Measurements from ENCODE around the gene ASH1L. TPM values are rescaled to one million over a fixed set of nuclear protein-coding genes. Genes with fewer than 3 reads are reported as not detected.

Gene ASH1L
- total and polyA plus RNA-seq, 2 experiments from 2014 or later: 14.5 to 30.6 TPM

DNA sequence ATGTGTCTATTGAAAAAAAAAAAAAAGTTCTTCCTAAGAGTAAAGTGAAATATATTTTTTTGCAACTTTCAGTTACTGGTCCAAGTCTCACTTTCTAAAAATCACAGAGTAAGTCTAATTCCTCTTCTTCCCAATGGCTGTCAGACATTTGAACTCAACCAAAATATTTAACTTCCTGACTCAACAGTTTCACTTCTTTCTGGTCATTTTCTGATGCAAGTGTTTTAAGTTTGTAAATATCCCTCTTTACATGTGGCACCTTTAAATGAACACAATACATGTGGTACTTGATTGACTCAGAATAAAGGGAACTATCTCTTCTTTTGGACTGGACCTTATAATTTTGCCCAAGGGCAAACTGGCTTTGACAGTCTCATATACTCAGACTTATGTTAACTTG lies 76.7 kb downstream of the ASH1L start:
- H3K27ac ChIP-seq: no peak overlapping the region
- H3K36me3 ChIP-seq (replicated peaks; ENCODE audit: insufficient read depth, low read depth): no peaks in the 10 kb centered on the region
- H3K4me3 ChIP-seq: no peak overlapping the region
- peaks cover 7% of the 10 kb centered on the region for H4K20me1 ChIP-seq (ENCODE audit: insufficient read depth, poor library complexity, severe bottlenecking)
- no peak overlapping the region for H3K4me2 ChIP-seq
- H3K9me2 ChIP-seq (replicated peaks; ENCODE audit: insufficient read depth): no peaks in the 10 kb centered on the region
- no peak for DNase-seq (ENCODE audit: low spot score)
- H3K79me2 ChIP-seq: peaks cover 85% of the 10 kb centered on the region
- TF ChIP-seq EZH2 (IDR thresholded peaks at IDR 0.05; ENCODE audit: borderline replicate concordance) (no peak), EZH2phosphoT487 (IDR thresholded peaks at IDR 0.05; ENCODE audit: low read depth, severe bottlenecking, unreplicated experiment) (no peak), CTCF (IDR thresholded peaks at IDR 0.05; ENCODE audit: poor library complexity) (no peak)
- H2AFZ ChIP-seq: no peak overlapping the region
- H3K27me3 ChIP-seq: no peaks in the 10 kb centered on the region
- no peaks in the 10 kb centered on the region for H3K9me3 ChIP-seq (ENCODE audit: low read depth)
- no peaks in the 10 kb centered on the region for H3K4me1 ChIP-seq (ENCODE audit: insufficient read depth)

DNA sequence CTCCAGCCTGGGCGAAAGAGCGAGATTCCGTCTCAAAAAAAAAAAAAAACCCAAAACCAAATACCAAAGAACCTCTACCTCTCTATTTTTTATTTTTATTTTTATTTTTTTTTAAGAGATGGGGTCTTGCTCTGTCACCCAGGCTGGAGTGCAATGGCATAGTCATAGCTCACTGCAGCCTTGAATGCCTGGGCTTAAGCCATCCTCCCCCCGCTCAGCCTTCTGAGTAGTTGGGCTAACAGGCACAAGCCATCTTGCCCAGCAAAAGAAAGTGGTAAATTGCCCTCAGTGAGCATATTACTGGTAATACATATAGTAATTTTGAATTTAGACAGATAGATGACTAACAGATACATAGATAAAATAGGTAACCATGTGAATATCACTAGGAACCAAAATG lies 77.4 kb downstream of the ASH1L start:
- H3K4me3 ChIP-seq: no peak overlapping the region
- H3K9me2 ChIP-seq (replicated peaks; ENCODE audit: insufficient read depth): no peaks in the 10 kb centered on the region
- no peaks in the 10 kb centered on the region for H3K36me3 ChIP-seq (replicated peaks; ENCODE audit: insufficient read depth, low read depth)
- H3K4me1 ChIP-seq (ENCODE audit: insufficient read depth): no peaks in the 10 kb centered on the region
- H3K27ac ChIP-seq: no peak overlapping the region
- DNase-seq (ENCODE audit: low spot score): no peak
- H3K9me3 ChIP-seq (ENCODE audit: low read depth): no peaks in the 10 kb centered on the region
- peaks cover 7% of the 10 kb centered on the region for H4K20me1 ChIP-seq (ENCODE audit: insufficient read depth, poor library complexity, severe bottlenecking)
- 97% methylated on average over 4 of the region's 4 CpGs for WGBS (ENCODE audit: low lambda C conversion rate, missing lambda C conversion rate)
- H2AFZ ChIP-seq: no peak overlapping the region
- no peak overlapping the region for H3K4me2 ChIP-seq
- TF ChIP-seq EZH2 (IDR thresholded peaks at IDR 0.05; ENCODE audit: borderline replicate concordance) (no peak), CTCF (IDR thresholded peaks at IDR 0.05; ENCODE audit: poor library complexity) (no peak), EZH2phosphoT487 (IDR thresholded peaks at IDR 0.05; ENCODE audit: low read depth, severe bottlenecking, unreplicated experiment) (no peak)
- H3K27me3 ChIP-seq: no peaks in the 10 kb centered on the region
- H3K79me2 ChIP-seq: peaks cover 83% of the 10 kb centered on the region

- no peaks in the 10 kb centered on the region for H3K9me2 ChIP-seq (replicated peaks; ENCODE audit: insufficient read depth)
- H4K20me1 ChIP-seq (ENCODE audit: insufficient read depth, poor library complexity, severe bottlenecking): peaks cover 7% of the 10 kb centered on the region
- no peak overlapping the region for H3K27ac ChIP-seq
- H3K79me2 ChIP-seq: peaks cover 69% of the 10 kb centered on the region
- 92% methylated on average over 2 of the region's 2 CpGs for WGBS (ENCODE audit: low lambda C conversion rate, missing lambda C conversion rate)
- H2AFZ ChIP-seq: no peak overlapping the region
- H3K4me3 ChIP-seq: no peak overlapping the region
- no peaks in the 10 kb centered on the region for H3K9me3 ChIP-seq (ENCODE audit: low read depth)
- H3K27me3 ChIP-seq: no peaks in the 10 kb centered on the region
- no peak overlapping the region for H3K4me2 ChIP-seq
- no peaks in the 10 kb centered on the region for H3K4me1 ChIP-seq (ENCODE audit: insufficient read depth)
- no peaks in the 10 kb centered on the region for H3K36me3 ChIP-seq (replicated peaks; ENCODE audit: insufficient read depth, low read depth)
- TF ChIP-seq CTCF (IDR thresholded peaks at IDR 0.05; ENCODE audit: poor library complexity) (no peak), EZH2phosphoT487 (IDR thresholded peaks at IDR 0.05; ENCODE audit: low read depth, severe bottlenecking, unreplicated experiment) (no peak), EZH2 (IDR thresholded peaks at IDR 0.05; ENCODE audit: borderline replicate concordance) (no peak)
- DNase-seq (ENCODE audit: low spot score): no peak
Observed at GRCh38 chr1:155481741-155482241, 80.8 kb downstream of the ASH1L start.

DNA sequence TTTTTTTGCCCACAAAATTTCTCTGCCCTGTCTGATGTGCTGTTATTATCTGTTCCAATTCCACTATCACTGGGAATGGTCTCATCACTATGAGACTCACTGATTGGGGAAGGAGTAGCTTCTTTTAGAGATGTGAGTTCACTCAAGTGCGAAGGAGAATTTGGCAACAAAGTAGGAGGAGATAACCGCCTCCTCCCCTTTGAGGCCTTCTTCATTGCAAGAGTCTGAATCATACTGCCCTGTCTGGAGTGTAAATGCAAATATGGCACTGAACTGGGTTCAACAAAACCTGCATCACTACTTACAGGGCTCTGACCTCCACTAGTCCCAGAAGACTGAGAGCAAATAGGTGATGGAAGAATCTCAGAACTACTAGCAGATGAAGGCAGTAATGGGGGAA lies 83.4 kb downstream of the ASH1L start:
- WGBS (ENCODE audit: low lambda C conversion rate, missing lambda C conversion rate): 89% methylated on average over 2 of the region's 2 CpGs
- Histone ChIP-seq H3K36me3 (replicated peaks; ENCODE audit: insufficient read depth, low read depth) (no peaks in the 10 kb centered on the region), H3K79me2 (peaks cover 51% of the 10 kb centered on the region), H3K4me1 (ENCODE audit: insufficient read depth) (no peaks in the 10 kb centered on the region), H4K20me1 (ENCODE audit: insufficient read depth, poor library complexity, severe bottlenecking) (peaks cover 7% of the 10 kb centered on the region), H3K27ac (no peak overlapping the region), H3K4me3 (no peak overlapping the region), H3K9me2 (replicated peaks; ENCODE audit: insufficient read depth) (no peaks in the 10 kb centered on the region), H3K4me2 (no peak overlapping the region), H2AFZ (no peak overlapping the region), H3K9me3 (ENCODE audit: low read depth) (no peaks in the 10 kb centered on the region), H3K27me3 (no peaks in the 10 kb centered on the region)
- no peak for DNase-seq (ENCODE audit: low spot score)
- TF ChIP-seq CTCF (IDR thresholded peaks at IDR 0.05; ENCODE audit: poor library complexity) (no peak), EZH2 (IDR thresholded peaks at IDR 0.05; ENCODE audit: borderline replicate concordance) (no peak), EZH2phosphoT487 (IDR thresholded peaks at IDR 0.05; ENCODE audit: low read depth, severe bottlenecking, unreplicated experiment) (no peak)

Data from hepatocyte (in vitro differentiated cells).